Right ventricle myocardium inferior (tissue), 1 donor: ENCODE measurements around the gene ADIRF. TPM values are rescaled to one million over a fixed set of nuclear protein-coding genes. Genes with fewer than 3 reads are reported as not detected.
A peak's percentile ranks its signal among the peaks of the same experiment; 100 is the strongest.
"Not testable (repeated sequence)": the region's sequence is repeated elsewhere in the genome, so short reads cannot be mapped to it uniquely, and the experiment has no call there.

Experiments
- ATAC-seq: fragments of 200-7000 bp; cut with Tn5 transposase; one replicate; pipeline ENCODE4 v1.9.1; 2020; ENCODE audit warnings: mild to moderate bottlenecking, moderate library complexity
- DNase-seq: peaks from one replicate; pipeline ENCODE4 v3.0.0; 2021; ENCODE audit errors: missing footprints
- intact Hi-C: fragments of 100-400 bp; cut with DNase I; formaldehyde crosslinking; loops from one replicate; pipeline ENCODE4 v1.11.0; 2022
- long read RNA-seq: library from polyadenylated mRNA; unstranded; transcript quantifications from one replicate; pipeline ENCODE4 v2.0.0, GENCODE V29; 2021
- total RNA-seq: library from RNA; stranded (reverse); fragmentation: NEBNext Ultra II Directional; extraction: Animal tissue kit (Norgen Biotek cat#: 25700); gene quantifications from one replicate; pipeline ENCODE4 v1.2.1, GENCODE V29; 2021
- donor health status: DM: no; HTN: yes; CAD: no; lungs with severe emphysema.

The ADIRF gene
- 54.6 TPM for total RNA-seq
- long read RNA-seq, transcript ADIRF-201 (3 exons, 917 nt) = major isoform, 28 of 38 reads
- long read RNA-seq, partial matches to known transcripts = 1 of 38 reads
- long read RNA-seq, other reads (novel, unspliced or antisense) = 8 of 38 reads

DNA sequence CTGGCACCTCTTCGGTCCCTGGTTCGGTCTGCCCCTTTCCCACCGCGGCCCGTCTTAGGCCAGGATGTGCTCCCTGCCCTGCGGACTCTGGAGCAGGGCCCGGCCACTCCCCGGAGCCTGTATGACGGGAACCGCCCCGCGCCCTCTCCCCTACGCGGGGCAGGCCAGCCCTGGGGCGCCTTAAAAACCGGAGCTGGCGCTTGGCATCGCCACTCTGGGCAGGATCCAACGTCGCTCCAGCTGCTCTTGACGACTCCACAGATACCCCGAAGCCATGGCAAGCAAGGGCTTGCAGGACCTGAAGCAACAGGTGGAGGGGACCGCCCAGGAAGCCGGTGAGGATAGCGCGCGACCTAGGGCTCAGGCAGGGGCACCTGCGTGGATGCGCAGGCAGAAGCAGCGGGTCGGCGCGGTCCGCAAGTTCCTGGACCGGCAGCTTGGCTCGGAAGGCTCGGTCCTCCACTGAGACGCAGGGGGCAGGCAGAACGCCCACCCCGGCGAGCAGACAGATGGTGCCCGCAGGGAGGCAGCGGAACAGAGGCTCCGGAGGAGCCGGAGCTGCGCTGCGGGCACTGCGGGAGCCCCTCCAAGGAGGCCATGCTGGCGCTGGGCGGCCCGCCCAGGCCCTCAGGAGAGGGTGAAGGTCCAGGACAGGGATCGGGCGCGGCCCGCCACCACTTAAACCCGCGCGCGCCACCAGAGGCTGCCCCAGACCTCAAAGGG, at the start of gene ADIRF:
Gene ADIRF, plus strand, starts transcription at position 212 of the 723 bp plus-strand sequence. Its CDS starts 63 bp downstream, at position 275.
- intact Hi-C loops = loop anchor here (5.0 kb wide), 1 partner anchor 271 kb away; no protein-coding TSS in a partner anchor
- DNase-seq (peak; percentile 90), ATAC-seq (no peak)

DNA sequence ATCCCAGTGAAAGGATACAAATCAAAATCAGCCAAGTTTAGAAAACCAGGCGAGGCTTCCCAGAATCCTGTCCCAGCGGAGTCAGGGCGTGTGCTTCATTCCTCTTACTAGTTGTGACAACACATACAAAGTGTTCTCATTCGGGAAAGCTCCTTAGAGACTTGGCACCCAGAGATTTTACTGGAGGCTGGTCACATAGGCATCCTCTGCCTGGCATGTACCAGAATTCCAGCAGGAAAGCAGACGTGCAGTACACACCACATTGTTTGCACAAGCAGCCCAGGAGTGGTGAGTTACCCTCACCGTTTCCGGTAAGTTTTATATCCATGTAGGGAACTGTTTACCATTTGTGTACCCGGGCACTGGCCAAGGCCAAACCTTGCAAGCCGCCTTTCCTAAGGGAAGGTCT, 45.7 kb upstream of the ADIRF start:
- intact Hi-C loops = no loop called here
- DNase-seq = no peak
- peak; percentile 15 for ATAC-seq

GRCh38 chr10:86929468-86930380, 38.6 kb upstream of the ADIRF start:
- no peak for ATAC-seq
- DNase-seq = no peak
- intact Hi-C loops = no loop called here

DNA sequence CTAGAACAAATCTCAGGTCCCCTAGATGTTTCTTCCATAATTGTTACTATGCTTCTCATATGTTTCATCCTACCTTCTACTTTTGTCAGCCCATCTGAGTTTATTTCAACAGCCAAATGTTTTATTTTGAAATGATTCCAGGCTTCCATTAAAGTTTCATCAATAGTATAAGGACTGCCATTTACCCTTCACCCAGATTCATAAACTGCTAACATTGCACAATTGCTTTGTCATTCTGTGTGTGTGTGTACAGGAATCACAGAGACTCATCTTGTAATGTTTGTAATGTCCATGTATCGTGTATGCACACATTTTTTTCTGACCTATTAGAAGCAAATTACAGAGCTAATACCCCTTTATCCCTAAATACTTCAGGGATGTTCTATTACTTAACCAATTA, 36.4 kb upstream of the ADIRF start:
- no peak for ATAC-seq

DNA sequence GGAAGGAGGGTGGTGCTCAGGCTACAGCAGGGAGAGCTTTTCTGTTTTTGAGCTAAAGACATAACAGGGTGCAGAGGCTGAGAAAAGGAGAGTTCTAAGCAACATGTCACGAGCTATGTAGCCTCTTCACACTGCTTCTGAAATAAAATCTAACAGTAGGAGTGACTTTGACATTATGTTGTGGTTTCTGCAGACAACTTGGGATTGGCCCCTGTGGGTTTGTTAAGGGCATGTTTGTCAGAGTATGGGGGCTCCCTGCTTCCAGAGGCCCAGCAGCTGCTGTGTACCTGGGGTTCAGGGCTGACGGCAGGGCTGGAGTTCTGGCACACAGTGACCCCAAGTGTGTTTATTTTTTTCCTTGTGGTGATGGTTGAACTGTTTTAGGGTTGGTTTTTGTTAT, 35.6 kb upstream of the ADIRF start:
- no peak for ATAC-seq
- intact Hi-C loops = no loop called here
- DNase-seq = no peak

More for the DNA sequence above, 36.4 kb upstream of the ADIRF start:
- intact Hi-C loops = no loop called here
- DNase-seq = no peak

DNA sequence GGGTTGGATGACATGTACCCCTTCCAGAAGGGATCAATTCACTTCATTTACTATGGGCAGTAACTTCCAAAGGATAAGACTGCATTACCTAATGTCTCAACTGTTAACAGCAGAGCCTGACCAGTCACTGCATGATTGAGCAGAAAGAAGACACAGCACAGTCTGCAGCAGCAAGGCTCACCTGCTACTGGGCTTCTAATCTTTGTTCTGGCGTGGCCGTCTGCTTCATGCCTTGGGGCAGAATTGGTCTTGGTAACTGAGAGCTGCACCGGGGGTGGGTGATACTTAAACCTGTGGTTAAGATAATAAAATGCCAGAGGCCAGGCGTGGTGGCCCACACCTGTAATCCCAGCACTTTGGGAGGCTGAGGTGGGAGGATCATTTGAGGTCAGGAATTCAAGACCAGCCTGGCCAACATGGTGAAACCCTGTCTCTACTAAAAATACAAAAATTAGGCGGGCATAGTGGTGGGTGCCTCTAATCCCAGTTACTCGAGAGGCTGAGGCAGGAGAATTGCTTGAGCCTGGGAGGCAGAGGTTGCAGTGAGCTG, 34.0 kb upstream of the ADIRF start:
- intact Hi-C loops, ATAC-seq, DNase-seq: not testable (repeated sequence)

- DNase-seq (peak; percentile 71), ATAC-seq (no peak)
- intact Hi-C loops = loop anchor here (5.0 kb wide), 2 partner anchors 35 to 155 kb away; partner anchors contain the start of gene GLUD1
Observed at GRCh38 chr10:86936661-86937501, 31.4 kb upstream of the ADIRF start.

- ATAC-seq (no peak), DNase-seq (no peak)
- intact Hi-C loops = loop anchor here (2.0 to 5.0 kb wide), 3 partner anchors 23 to 155 kb away; partner anchors contain the start of gene GLUD1
Observed at GRCh38 chr10:86937502-86938154, 30.7 kb upstream of the ADIRF start.

DNA sequence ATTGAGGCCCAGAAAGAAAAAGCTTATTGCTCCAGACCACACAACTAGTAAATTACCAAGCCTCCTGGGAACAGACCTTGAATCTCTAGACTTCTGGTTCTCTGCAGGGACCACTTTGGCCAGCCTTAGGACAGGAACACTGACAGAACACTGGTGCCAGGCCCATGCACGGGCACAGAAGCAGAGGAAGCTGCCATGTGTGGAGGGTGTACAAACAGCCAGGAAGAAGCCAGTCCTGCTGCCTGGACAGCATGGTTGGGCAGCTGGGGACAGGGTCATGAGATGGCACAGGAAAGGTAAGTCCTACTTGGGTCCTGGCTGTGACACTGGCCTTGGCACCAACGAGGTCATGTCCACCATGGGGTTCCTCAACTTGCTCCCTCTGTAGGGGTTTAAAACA, 30.0 kb upstream of the ADIRF start:
- DNase-seq = no peak

DNA sequence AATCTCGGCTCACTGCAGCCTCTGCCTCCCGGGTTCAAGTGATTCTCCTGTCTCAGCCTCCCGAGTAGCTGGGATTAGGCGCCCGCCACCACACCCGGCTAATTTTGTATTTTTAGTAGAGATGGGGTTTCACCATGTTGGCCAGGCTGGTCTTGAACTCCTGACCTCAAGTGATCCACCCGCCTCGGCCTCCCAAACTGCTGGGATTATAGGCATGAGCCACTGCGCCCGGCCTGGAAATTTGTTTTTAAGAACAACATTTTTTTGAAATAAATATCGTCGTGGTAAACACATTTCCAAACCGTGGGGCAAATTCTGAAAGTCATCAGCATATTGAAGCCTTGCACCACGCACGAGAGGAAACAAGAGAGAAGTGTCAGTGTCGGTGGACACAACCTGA, 28.2 kb upstream of the ADIRF start:
- intact Hi-C loops, ATAC-seq, DNase-seq: not testable (repeated sequence)

More for the DNA sequence above, 30.0 kb upstream of the ADIRF start:
- no peak for ATAC-seq
- intact Hi-C loops = loop anchor here (2.0 to 5.0 kb wide), 3 partner anchors 23 to 154 kb away; partner anchors contain the start of gene GLUD1

- no peak for DNase-seq
- intact Hi-C loops = no loop called here
- ATAC-seq = no peak
Observed at GRCh38 chr10:86940677-86941076, 27.6 kb upstream of the ADIRF start.

DNA sequence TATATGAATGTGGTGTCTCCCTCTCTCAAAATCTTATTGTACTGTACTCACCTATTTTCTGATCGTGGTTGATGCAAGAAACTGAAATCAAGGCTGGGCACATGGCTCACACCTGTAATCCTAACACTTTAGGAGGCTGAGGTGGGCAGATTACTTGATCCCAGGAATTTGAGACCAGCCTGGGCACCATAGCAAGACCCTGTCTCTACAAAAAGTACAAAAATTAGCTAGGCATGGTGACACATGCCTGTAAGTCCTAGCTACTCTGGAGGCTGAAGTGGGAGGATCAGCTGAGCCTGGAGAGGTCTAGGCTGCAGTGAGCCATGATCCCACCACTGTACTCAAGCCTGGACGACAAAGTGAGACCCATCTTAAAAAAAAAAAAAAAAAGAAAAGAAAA, 26.9 kb upstream of the ADIRF start:
- intact Hi-C loops = no loop called here
- DNase-seq (no peak), ATAC-seq (no peak)

GRCh38 chr10:86941991-86942421, 26.3 kb upstream of the ADIRF start:
- no peak for ATAC-seq
- intact Hi-C loops = no loop called here
- DNase-seq = no peak

DNA sequence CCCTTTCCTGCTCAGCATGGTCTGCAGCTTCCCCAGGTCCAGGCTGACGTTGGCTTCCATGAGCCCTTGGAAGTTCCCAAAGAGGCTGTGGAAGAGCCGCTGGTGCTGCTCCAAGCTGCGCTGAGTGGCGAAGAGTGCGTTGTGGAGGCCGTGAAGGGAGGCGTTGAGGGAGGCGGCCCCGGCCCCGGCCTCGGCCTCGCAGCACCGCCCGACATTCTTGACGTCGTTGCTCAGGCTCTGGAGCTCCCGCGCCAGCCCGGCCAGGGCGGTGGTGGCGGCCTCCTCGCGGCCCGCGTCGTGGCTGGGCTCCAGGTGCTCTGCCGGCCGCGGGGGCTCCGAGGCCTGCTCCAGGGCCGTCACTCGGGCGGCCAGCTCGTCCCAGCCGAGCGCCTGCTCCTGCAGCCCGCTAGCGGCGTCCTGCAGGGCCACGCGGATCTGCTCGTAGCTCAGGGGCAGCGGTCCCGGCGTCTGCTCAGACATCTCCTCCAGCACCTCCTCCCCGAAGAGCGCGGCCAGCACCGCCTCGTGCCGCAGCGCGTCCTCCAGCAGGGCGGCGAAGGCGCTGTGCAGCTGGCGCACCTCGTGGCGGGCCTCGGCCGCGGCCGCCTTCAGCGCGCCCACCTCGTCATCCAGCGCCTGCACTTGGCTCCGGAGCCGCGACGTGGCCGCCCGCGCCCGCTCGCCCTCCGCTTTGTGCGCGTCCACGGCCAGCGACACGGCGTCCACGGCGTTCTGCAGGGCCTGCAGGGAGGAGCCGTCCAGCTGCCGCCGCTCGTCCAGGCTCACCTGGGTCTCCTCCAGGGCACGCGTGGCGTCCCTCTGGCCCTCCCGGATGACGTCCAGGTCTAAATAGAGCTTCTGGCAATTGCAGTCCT, 25.6 kb upstream of the ADIRF start:
- ATAC-seq (no peak), DNase-seq (peak; percentile 69)
- intact Hi-C loops = no loop called here

DNA sequence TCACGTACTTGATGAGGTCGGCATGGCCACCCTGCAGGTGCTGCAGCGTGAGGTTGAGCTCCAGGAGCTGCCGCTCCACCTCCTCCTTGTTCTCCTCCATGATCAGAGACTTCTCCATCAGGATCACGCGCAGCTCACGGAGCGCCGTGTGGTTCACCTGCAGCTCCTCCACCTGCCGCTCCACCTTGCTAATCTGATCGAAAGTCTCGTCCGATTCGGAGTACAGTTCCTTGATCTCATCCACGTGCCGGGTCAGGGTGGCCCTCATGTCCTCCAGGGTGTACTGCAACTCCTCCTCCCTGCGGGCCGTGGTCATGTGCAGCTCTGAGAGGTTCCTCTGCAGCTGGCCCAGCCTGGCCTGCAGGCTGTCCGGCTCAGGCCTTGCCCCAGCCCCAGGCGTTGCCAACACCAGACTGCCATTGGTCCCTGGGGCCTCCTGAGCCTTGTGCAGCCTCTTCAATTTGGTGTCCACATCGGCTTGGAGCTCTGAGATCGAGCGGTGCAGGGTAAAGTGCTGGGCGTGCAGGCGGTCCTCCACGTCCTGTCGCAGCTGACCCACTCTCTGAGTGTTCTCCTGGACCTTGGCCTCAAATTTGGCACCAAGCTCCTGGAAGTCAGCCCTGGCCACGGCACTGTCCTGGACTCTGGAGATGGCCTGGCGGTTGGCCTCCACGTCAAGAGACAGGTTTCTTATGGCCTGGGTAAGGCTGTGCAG, 24.8 kb upstream of the ADIRF start:
- DNase-seq (no peak), ATAC-seq (no peak)
- intact Hi-C loops = no loop called here

GRCh38 chr10:86944031-86944419, 24.3 kb upstream of the ADIRF start:
- intact Hi-C loops = no loop called here
- DNase-seq = no peak
- no peak for ATAC-seq
